ENCODE results near the gene TC2N. TPM values are rescaled to one million over a fixed set of nuclear protein-coding genes. Genes with fewer than 3 reads are reported as not detected.

Gene TC2N
- total and polyA plus RNA-seq, 2 of the 4 experiments (the other 2 are of a cell fraction): 0.03 to 0.18 TPM

DNA sequence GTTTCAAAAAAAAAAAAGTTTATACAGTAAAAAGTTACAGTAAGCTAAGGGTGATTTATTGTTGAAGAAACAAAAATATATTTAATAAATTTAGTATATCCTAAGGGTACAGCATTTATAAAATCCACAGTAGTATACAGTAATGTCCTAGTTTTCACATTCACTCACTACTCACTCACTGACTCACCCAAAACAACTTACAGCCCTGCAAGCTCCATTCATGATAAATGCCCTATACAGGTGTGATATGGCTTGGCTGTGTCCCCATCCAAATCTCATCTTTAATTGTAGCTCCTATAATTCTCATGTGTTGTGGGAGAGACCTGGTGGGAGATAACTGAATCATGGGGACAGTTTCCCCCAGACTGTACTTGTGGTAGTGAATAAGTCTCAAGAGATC is 61.7 kb downstream of the TC2N start:
- ChIA-PET CTCF (no interaction called here), POLR2A (ENCODE audit: unreplicated experiment) (no interaction called here)
- no peak overlapping the region for H3K4me3 ChIP-seq (ENCODE audit: insufficient read depth, low read depth, low read length)
- BruUV-seq (replicated peaks): no TSS peak
- H2AFZ ChIP-seq (replicated peaks; ENCODE audit: low read length, poor library complexity): no peak overlapping the region
- H2AK5ac ChIP-seq (ENCODE audit: low read depth, low read length): no peak overlapping the region
- H4K20me1 ChIP-seq (ENCODE audit: insufficient read depth, low read length): no peaks in the 10 kb centered on the region
- H3K27ac ChIP-seq (ENCODE audit: insufficient read depth, low read length): no peak overlapping the region
- no peaks in the 10 kb centered on the region for H3K27me3 ChIP-seq (ENCODE audit: control insufficient read depth, insufficient read depth, low read length)
- no peaks in the 10 kb centered on the region for H3K4me1 ChIP-seq (ENCODE audit: control insufficient read depth, insufficient read depth, low read length)
- H2AK9ac ChIP-seq (replicated peaks; ENCODE audit: low read depth, low read length, poor library complexity): no peak overlapping the region
- no peak overlapping the region for H3K23ac ChIP-seq (ENCODE audit: low read depth, low read length)
- DNase-seq (no peak), ATAC-seq (ENCODE audit: low read depth) (no peak)
- no peak overlapping the region for H3K4me2 ChIP-seq (ENCODE audit: low read depth, low read length)
- TF ChIP-seq CHD1 (IDR thresholded peaks at IDR 0.05; ENCODE audit: low read depth, low read length): no peak
- TF ChIP-seq, protein P1, sequence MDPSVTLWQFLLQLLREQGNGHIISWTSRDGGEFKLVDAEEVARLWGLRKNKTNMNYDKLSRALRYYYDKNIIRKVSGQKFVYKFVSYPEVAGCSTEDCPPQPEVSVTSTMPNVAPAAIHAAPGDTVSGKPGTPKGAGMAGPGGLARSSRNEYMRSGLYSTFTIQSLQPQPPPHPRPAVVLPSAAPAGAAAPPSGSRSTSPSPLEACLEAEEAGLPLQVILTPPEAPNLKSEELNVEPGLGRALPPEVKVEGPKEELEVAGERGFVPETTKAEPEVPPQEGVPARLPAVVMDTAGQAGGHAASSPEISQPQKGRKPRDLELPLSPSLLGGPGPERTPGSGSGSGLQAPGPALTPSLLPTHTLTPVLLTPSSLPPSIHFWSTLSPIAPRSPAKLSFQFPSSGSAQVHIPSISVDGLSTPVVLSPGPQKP (IDR thresholded peaks at IDR 0.05; ENCODE audit: borderline replicate concordance, low read depth, low read length): no peak
- no peak for TF ChIP-seq FOS (IDR thresholded peaks at IDR 0.05; ENCODE audit: low read depth, low read length)
- no peak for TF ChIP-seq CTCF (conservative IDR thresholded peaks at IDR 0.05; ENCODE audit: low read depth, low read length)
- TF ChIP-seq BHLHE40 (IDR thresholded peaks at IDR 0.05; ENCODE audit: low read depth, low read length): no peak
- TF ChIP-seq MAFK (IDR thresholded peaks at IDR 0.05; ENCODE audit: low read depth, low read length): no peak
- TF ChIP-seq SMC3 (IDR thresholded peaks at IDR 0.05; ENCODE audit: low read depth, low read length): no peak
- TF ChIP-seq RFX5 (IDR thresholded peaks at IDR 0.05; ENCODE audit: low read depth, low read length): no peak
- no peak for TF ChIP-seq MAZ (IDR thresholded peaks at IDR 0.05; ENCODE audit: borderline replicate concordance, low read depth, low read length)
- TF ChIP-seq MXI1 (IDR thresholded peaks at IDR 0.05; ENCODE audit: borderline replicate concordance, low read depth, low read length): no peak
- TF ChIP-seq, protein P2, sequence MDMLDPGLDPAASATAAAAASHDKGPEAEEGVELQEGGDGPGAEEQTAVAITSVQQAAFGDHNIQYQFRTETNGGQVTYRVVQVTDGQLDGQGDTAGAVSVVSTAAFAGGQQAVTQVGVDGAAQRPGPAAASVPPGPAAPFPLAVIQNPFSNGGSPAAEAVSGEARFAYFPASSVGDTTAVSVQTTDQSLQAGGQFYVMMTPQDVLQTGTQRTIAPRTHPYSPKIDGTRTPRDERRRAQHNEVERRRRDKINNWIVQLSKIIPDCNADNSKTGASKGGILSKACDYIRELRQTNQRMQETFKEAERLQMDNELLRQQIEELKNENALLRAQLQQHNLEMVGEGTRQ (IDR thresholded peaks at IDR 0.05; ENCODE audit: low read depth, low read length): no peak
- no peak for TF ChIP-seq CEBPB (IDR thresholded peaks at IDR 0.05; ENCODE audit: low read depth, low read length)
- no peak for TF ChIP-seq RCOR1 (IDR thresholded peaks at IDR 0.05; ENCODE audit: insufficient replicate concordance, low read length)
- no peaks in the 10 kb centered on the region for H3K36me3 ChIP-seq (ENCODE audit: control insufficient read depth, insufficient read depth, low read length)
- dilution Hi-C loops (cut with HindIII; ENCODE audit: low sequenced_read_pairs, unreplicated experiment) (no loop called here), intact Hi-C loops (cut with micrococcal nuclease) (no loop called here), in situ Hi-C loops (cut with MboI; ENCODE audit: low sequenced_read_pairs) (no loop called here)
- H3K56ac ChIP-seq (ENCODE audit: extremely low read depth, insufficient read depth, low read length): no peak overlapping the region
- no peak overlapping the region for H2BK5ac ChIP-seq (ENCODE audit: low read depth, low read length, poor library complexity, severe bottlenecking)
- H4K91ac ChIP-seq (ENCODE audit: insufficient read depth, low read depth, low read length): no peak overlapping the region
- no peak overlapping the region for H3K18ac ChIP-seq (ENCODE audit: low read depth, low read length)
- no peaks in the 10 kb centered on the region for H3K9me1 ChIP-seq (ENCODE audit: insufficient read depth, low read length)
- H3K79me1 ChIP-seq (ENCODE audit: low read depth in 1 of 2, low read length in 2 of 2): no peaks in the 10 kb centered on the region
- no peak overlapping the region for H2BK15ac ChIP-seq (ENCODE audit: low read depth, low read length)
- peaks cover 6% of the 10 kb centered on the region for H3K9me3 ChIP-seq (ENCODE audit: control insufficient read depth, insufficient read depth, low read length)
- H2BK20ac ChIP-seq (ENCODE audit: low read depth, low read length): no peak overlapping the region
- H3K14ac ChIP-seq (replicated peaks; ENCODE audit: low read depth, low read length): no peak overlapping the region
- H3K9ac ChIP-seq (ENCODE audit: low read depth, low read length): no peak overlapping the region
- no peak overlapping the region for H4K5ac ChIP-seq (ENCODE audit: low read depth, low read length)
- no peak overlapping the region for H3K4ac ChIP-seq (ENCODE audit: low read depth, low read length)
- no peak overlapping the region for H4K8ac ChIP-seq (ENCODE audit: low read depth in 2 of 2, low read length in 2 of 2)
- no peak overlapping the region for H2BK120ac ChIP-seq (ENCODE audit: low read depth, low read length)
